Mesothelial cell of epicardium (in vitro differentiated cells): ENCODE measurements around the gene SETD7. TPM values are rescaled to one million over a fixed set of nuclear protein-coding genes. Genes with fewer than 3 reads are reported as not detected.

Experiments used
- DNase-seq, 2 experiments: peaks; one replicate each; pipeline ENCODE4 v3.0.0; 2021; ENCODE audit warnings: low spot score in 2 of 2; ENCODE audit not compliant: unreplicated experiment in 2 of 2
- H3K27ac Mint-ChIP-seq: 2 replicates; pipeline ENCODE4 v1.8.0; 2021; ENCODE audit warnings: mixed read lengths
- H3K27me3 Mint-ChIP-seq: 2 replicates; pipeline ENCODE4 v1.8.0; 2021; ENCODE audit warnings: low read depth, mixed read lengths
- H3K36me3 Mint-ChIP-seq: 2 replicates; pipeline ENCODE4 v1.8.0; 2021; ENCODE audit warnings: mixed read lengths
- H3K4me1 Mint-ChIP-seq: 2 replicates; pipeline ENCODE4 v1.8.0; 2021; ENCODE audit warnings: mixed read lengths
- H3K4me3 Mint-ChIP-seq: 2 replicates; pipeline ENCODE4 v1.8.0; 2021; ENCODE audit warnings: mild to moderate bottlenecking, moderate library complexity, mixed read lengths
- H3K9me3 Mint-ChIP-seq: 2 replicates; pipeline ENCODE4 v1.8.0; 2021; ENCODE audit warnings: mixed read lengths
- CTCF ChIP-seq: fragments of 200-600 bp; sonication (generic); IDR thresholded peaks from one replicate; pipeline ENCODE4 v1.5.0; 2021; ENCODE audit warnings: antibody characterized with exemption; ENCODE audit not compliant: unreplicated experiment
- total RNA-seq: library from RNA; stranded (reverse); gene quantifications from 3 replicates; pipeline ENCODE4 v1.2.1, GENCODE V29; 2021

SETD7 gene
- total RNA-seq, 1 donor from 2014 or later: 18.0 TPM

GRCh38 chr4:139508581-139509237 is 47.3 kb downstream of the SETD7 start:
- Mint-ChIP-seq H3K27ac (peak overlapping the region; percentile 13), H3K27me3 (no peaks in the 10 kb centered on the region), H3K9me3 (peaks cover 3% of the 10 kb centered on the region), H3K36me3 (peaks cover 32% of the 10 kb centered on the region), H3K4me1 (no peaks in the 10 kb centered on the region), H3K4me3 (no peak overlapping the region)
- TF ChIP-seq CTCF: no peak
- DNase-seq: no peak

- Mint-ChIP-seq H3K4me1 (peaks cover 4% of the 10 kb centered on the region), H3K4me3 (no peak overlapping the region), H3K27ac (no peak overlapping the region), H3K27me3 (no peaks in the 10 kb centered on the region), H3K36me3 (peaks cover 32% of the 10 kb centered on the region), H3K9me3 (peaks cover 4% of the 10 kb centered on the region)
- no peak for TF ChIP-seq CTCF
- DNase-seq: no peak
Observed at GRCh38 chr4:139506774-139507173, 49.2 kb downstream of the SETD7 start.

- no peak overlapping the region for H3K27ac Mint-ChIP-seq
- peaks cover 25% of the 10 kb centered on the region for H3K4me1 Mint-ChIP-seq
- no peak for TF ChIP-seq CTCF
- H3K4me3 Mint-ChIP-seq: no peak overlapping the region
- peaks cover 16% of the 10 kb centered on the region for H3K36me3 Mint-ChIP-seq
- no peaks in the 10 kb centered on the region for H3K27me3 Mint-ChIP-seq
- peaks cover 4% of the 10 kb centered on the region for H3K9me3 Mint-ChIP-seq
- DNase-seq: no peak
Observed at GRCh38 chr4:139503622-139504166, 52.3 kb downstream of the SETD7 start.

- DNase-seq: no peak
- H3K36me3 Mint-ChIP-seq: peaks cover 13% of the 10 kb centered on the region
- no peak for TF ChIP-seq CTCF
- no peak overlapping the region for H3K27ac Mint-ChIP-seq
- H3K9me3 Mint-ChIP-seq: peaks cover 4% of the 10 kb centered on the region
- H3K4me3 Mint-ChIP-seq: no peak overlapping the region
- peaks cover 36% of the 10 kb centered on the region for H3K4me1 Mint-ChIP-seq
- H3K27me3 Mint-ChIP-seq: no peaks in the 10 kb centered on the region
Observed at GRCh38 chr4:139501927-139502899, 53.8 kb downstream of the SETD7 start.

GRCh38 chr4:139501527-139501926 is 54.5 kb downstream of the SETD7 start:
- no peak overlapping the region for H3K27ac Mint-ChIP-seq
- H3K4me3 Mint-ChIP-seq: no peak overlapping the region
- H3K27me3 Mint-ChIP-seq: no peaks in the 10 kb centered on the region
- H3K4me1 Mint-ChIP-seq: peaks cover 40% of the 10 kb centered on the region
- no peak for DNase-seq
- no peak for TF ChIP-seq CTCF
- peaks cover 4% of the 10 kb centered on the region for H3K9me3 Mint-ChIP-seq
- peaks cover 11% of the 10 kb centered on the region for H3K36me3 Mint-ChIP-seq
